CD14-positive monocyte (primary cell): ENCODE data around the gene CAMTA1. TPM values are rescaled to one million over a fixed set of nuclear protein-coding genes. Genes with fewer than 3 reads are reported as not detected.

ENCODE experiments used
- DNase-seq, 3 donors: peaks; one replicate each; pipeline ENCODE4 v3.0.0-alpha.2; 2011 to 2022
- H2AFZ ChIP-seq: 2 replicates; pipeline ENCODE4 v1.6.0; 2012; ENCODE audit warnings: mild to moderate bottlenecking, low read depth, low read length, inconsistent platforms; ENCODE audit not compliant: insufficient read depth, poor library complexity, severe bottlenecking
- H3K27ac ChIP-seq, 2 donors: 1 replicate in 1 of 2; 2 replicates in 1 of 2; pipeline ENCODE4 v1.5.1; 2012 to 2013; ENCODE audit warnings: low read length in 2 of 2, control low read depth in 1 of 2, inconsistent platforms in 1 of 2, low read depth in 1 of 2, mild to moderate bottlenecking in 1 of 2
- H3K27me3 ChIP-seq, 2 donors: one replicate each; pipeline versions ENCODE4 v1.6.0 to v1.6.1; 2011 to 2013; ENCODE audit warnings: low read length in 2 of 2; ENCODE audit not compliant: control insufficient read depth in 2 of 2, insufficient read depth in 2 of 2
- H3K36me3 ChIP-seq, 2 donors: replicated peaks in 1 of 2; 1 replicate in 1 of 2; 2 replicates in 1 of 2; pipeline versions ENCODE4 v1.5.1 to v1.6.1; 2012 to 2013; ENCODE audit warnings: low read length in 2 of 2, control low read depth in 1 of 2, inconsistent platforms in 1 of 2, mild to moderate bottlenecking in 1 of 2; ENCODE audit not compliant: insufficient read depth in 2 of 2, control insufficient read depth in 1 of 2
- H3K4me1 ChIP-seq, 2 donors: 1 replicate in 1 of 2; 2 replicates in 1 of 2; pipeline versions ENCODE4 v1.5.1 to v1.6.1; 2012 to 2013; ENCODE audit warnings: low read length in 2 of 2, control low read depth in 1 of 2, inconsistent platforms in 1 of 2, mild to moderate bottlenecking in 1 of 2, moderate library complexity in 1 of 2; ENCODE audit not compliant: insufficient read depth in 2 of 2, control insufficient read depth in 1 of 2
- H3K4me2 ChIP-seq: replicated peaks from 2 replicates; pipeline ENCODE3; 2012; ENCODE audit warnings: low read length, moderate library complexity, mild to moderate bottlenecking; ENCODE audit not compliant: poor library complexity, severe bottlenecking; ENCODE audit errors: extremely low read depth
- H3K4me3 ChIP-seq, 3 experiments: fragments of 200-600 bp in 1 of 3; sonication (generic) in 1 of 3; replicated peaks in 1 of 3; 1 replicate in 2 of 3; 2 replicates in 1 of 3; pipeline ENCODE4 v1.5.1; 2011 to 2013; ENCODE audit warnings: low read length in 3 of 3, mild to moderate bottlenecking in 3 of 3, control low read depth in 2 of 3, low read depth in 2 of 3, inconsistent platforms in 1 of 3, moderate library complexity in 1 of 3
- H3K79me2 ChIP-seq: 2 replicates; pipeline ENCODE4 v1.6.0; 2012; ENCODE audit warnings: mild to moderate bottlenecking, control low read depth, inconsistent platforms, low read length, moderate library complexity; ENCODE audit not compliant: insufficient read depth
- H3K9ac ChIP-seq: 2 replicates; pipeline ENCODE4 v1.6.0; 2017; ENCODE audit warnings: low read length, mild to moderate bottlenecking; ENCODE audit not compliant: insufficient read depth, poor library complexity, severe bottlenecking
- H3K9me3 ChIP-seq, 2 donors: replicated peaks in 1 of 2; 1 replicate in 1 of 2; 2 replicates in 1 of 2; pipeline versions ENCODE4 v1.5.1 to v1.6.1; 2012 to 2013; ENCODE audit warnings: low read length in 2 of 2, control low read depth in 1 of 2; ENCODE audit not compliant: control insufficient read depth in 1 of 2, insufficient read depth in 1 of 2
- H4K20me1 ChIP-seq: 2 replicates; pipeline ENCODE4 v1.6.0; 2012; ENCODE audit warnings: mild to moderate bottlenecking, low read length, control low read depth, moderate library complexity; ENCODE audit not compliant: insufficient read depth
- H3K27ac Mint-ChIP-seq, 7 donors: one replicate each; pipeline ENCODE4 v1.8.0; 2020; ENCODE audit warnings: mild to moderate bottlenecking in 7 of 7, mixed read lengths in 7 of 7, moderate library complexity in 6 of 7, inconsistent platforms in 2 of 7
- H3K27me3 Mint-ChIP-seq, 3 donors: one replicate each; pipeline ENCODE4 v1.8.0; 2021 to 2022; ENCODE audit warnings: low read depth in 3 of 3, mild to moderate bottlenecking in 3 of 3, mixed read lengths in 3 of 3, moderate library complexity in 3 of 3, inconsistent platforms in 1 of 3
- H3K36me3 Mint-ChIP-seq, 2 donors: one replicate each; pipeline ENCODE4 v1.8.0; 2020; ENCODE audit warnings: mixed read lengths in 2 of 2, inconsistent platforms in 1 of 2, mild to moderate bottlenecking in 1 of 2
- H3K4me1 Mint-ChIP-seq: one replicate; pipeline ENCODE4 v1.8.0; 2020; ENCODE audit warnings: mild to moderate bottlenecking, mixed read lengths
- H3K4me3 Mint-ChIP-seq, 2 donors: one replicate each; pipeline ENCODE4 v1.8.0; 2020; ENCODE audit warnings: mild to moderate bottlenecking in 2 of 2, mixed read lengths in 2 of 2, moderate library complexity in 1 of 2
- H3K9me3 Mint-ChIP-seq, 7 donors: one replicate each; pipeline ENCODE4 v1.8.0; 2020 to 2022; ENCODE audit warnings: mixed read lengths in 7 of 7, mild to moderate bottlenecking in 6 of 7, moderate library complexity in 6 of 7, inconsistent platforms in 2 of 7
- WGBS: methylation state at CpG from one replicate; pipeline ENCODE4 v1.1.5; 2013; ENCODE audit warnings: missing lambda C conversion rate; ENCODE audit not compliant: insufficient coverage; 5-methylcytosine and 5-hydroxymethylcytosine counted together
- intact Hi-C, 2 donors: fragments of 100-400 bp; cut with micrococcal nuclease; formaldehyde crosslinking; loops; one replicate each; pipeline versions ENCODE4 v1.15.0 to v1.15.1; 2023
- polyA plus RNA-seq, 3 donors: library from polyadenylated mRNA; depleted of rRNA in 1 of 3; unstranded in 2 of 3; stranded (reverse) in 1 of 3; fragments of 300-500 nt in 2 of 3; fragments of >200 nt in 1 of 3; fragmentation: Illumina TruSeq in 2 of 3; gene quantifications; 1 replicate in 2 of 3; 2 replicates in 1 of 3; pipeline ENCODE4 v1.2.3, GENCODE V29; 2012 to 2021
- TF ChIP-seq, protein P1 (sequence below): fragments of 200-600 bp; IDR thresholded peaks from one replicate; pipeline ENCODE4 v1.8.0; 2022; ENCODE audit warnings: antibody characterized with exemption, mild to moderate bottlenecking

Gene CAMTA1
- polyA plus RNA-seq, 3 donors, result 52.0 to 89.6 (median 78.3) TPM

- H3K4me1 ChIP-seq, result no peaks in the 10 kb centered on the region
- H3K9ac ChIP-seq, result no peak overlapping the region
- H3K4me2 ChIP-seq, result no peak overlapping the region
- intact Hi-C loops, result no loop called here
- no peaks in the 10 kb centered on the region for H3K36me3 ChIP-seq
- H3K27ac ChIP-seq, result no peak overlapping the region
- peaks cover 4 to 7% (median 5%) of the 10 kb centered on the region in 7 donors for H3K9me3 Mint-ChIP-seq
- no peak overlapping the region for H2AFZ ChIP-seq
- peaks cover 5 to 11% (median 9%) of the 10 kb centered on the region in 3 donors for H3K27me3 Mint-ChIP-seq
- H3K36me3 Mint-ChIP-seq, result peaks cover 0 to 3% of the 10 kb centered on the region in 2 donors
- no peaks in the 10 kb centered on the region for H3K79me2 ChIP-seq
- no peaks in the 10 kb centered on the region for H3K27me3 ChIP-seq
- H3K27ac Mint-ChIP-seq, result no peak overlapping the region
- H3K4me1 Mint-ChIP-seq, result peaks cover 4% of the 10 kb centered on the region
- H3K9me3 ChIP-seq, result peaks cover 2 to 4% of the 10 kb centered on the region in 2 donors
- DNase-seq, result no peak
- H3K4me3 Mint-ChIP-seq, result no peak overlapping the region
- no peaks in the 10 kb centered on the region for H4K20me1 ChIP-seq
- TF ChIP-seq, protein P1, sequence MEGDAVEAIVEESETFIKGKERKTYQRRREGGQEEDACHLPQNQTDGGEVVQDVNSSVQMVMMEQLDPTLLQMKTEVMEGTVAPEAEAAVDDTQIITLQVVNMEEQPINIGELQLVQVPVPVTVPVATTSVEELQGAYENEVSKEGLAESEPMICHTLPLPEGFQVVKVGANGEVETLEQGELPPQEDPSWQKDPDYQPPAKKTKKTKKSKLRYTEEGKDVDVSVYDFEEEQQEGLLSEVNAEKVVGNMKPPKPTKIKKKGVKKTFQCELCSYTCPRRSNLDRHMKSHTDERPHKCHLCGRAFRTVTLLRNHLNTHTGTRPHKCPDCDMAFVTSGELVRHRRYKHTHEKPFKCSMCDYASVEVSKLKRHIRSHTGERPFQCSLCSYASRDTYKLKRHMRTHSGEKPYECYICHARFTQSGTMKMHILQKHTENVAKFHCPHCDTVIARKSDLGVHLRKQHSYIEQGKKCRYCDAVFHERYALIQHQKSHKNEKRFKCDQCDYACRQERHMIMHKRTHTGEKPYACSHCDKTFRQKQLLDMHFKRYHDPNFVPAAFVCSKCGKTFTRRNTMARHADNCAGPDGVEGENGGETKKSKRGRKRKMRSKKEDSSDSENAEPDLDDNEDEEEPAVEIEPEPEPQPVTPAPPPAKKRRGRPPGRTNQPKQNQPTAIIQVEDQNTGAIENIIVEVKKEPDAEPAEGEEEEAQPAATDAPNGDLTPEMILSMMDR, result no peak
- H3K4me3 ChIP-seq, result no peak overlapping the region
- WGBS, result 86% methylated on average over 7 of the region's 7 CpGs
Measured at GRCh38 chr1:6771441-6771769, 13.8 kb upstream of the CAMTA1 start.

DNA sequence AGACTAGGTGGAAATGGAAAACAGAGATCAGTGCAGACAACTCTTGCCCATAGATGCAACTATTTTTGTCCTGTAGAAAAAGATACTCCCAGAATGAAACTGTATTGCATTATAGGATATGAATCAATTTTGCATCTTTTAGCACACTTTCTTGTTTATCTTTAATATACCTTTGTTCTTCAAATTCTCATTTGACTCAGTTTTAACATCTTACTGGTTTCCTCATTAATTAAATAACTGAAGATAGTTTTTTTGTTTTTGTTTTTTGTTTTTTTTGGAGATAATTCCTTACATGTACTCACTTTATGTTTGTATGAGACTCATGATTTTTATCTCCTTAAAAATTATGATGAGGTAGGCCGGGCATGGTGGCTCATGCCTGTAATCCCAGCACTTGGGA is 10.9 kb upstream of the CAMTA1 start:
- Histone ChIP-seq H2AFZ (no peak overlapping the region), H3K4me3 (no peak overlapping the region), H3K27ac (no peak overlapping the region), H4K20me1 (no peaks in the 10 kb centered on the region), H3K36me3 (no peaks in the 10 kb centered on the region), H3K9ac (no peak overlapping the region), H3K27me3 (no peaks in the 10 kb centered on the region), H3K4me2 (no peak overlapping the region), H3K79me2 (no peaks in the 10 kb centered on the region), H3K4me1 (peaks cover 5 to 10% of the 10 kb centered on the region in 2 donors), H3K9me3 (peaks cover 4 to 5% of the 10 kb centered on the region in 2 donors)
- WGBS, result no CpG with 5 or more reads among the region's 1 CpG
- Mint-ChIP-seq H3K4me3 (no peak overlapping the region), H3K4me1 (peaks cover 15% of the 10 kb centered on the region), H3K36me3 (peaks cover 0 to 3% of the 10 kb centered on the region in 2 donors), H3K9me3 (peaks cover 4 to 10% (median 9%) of the 10 kb centered on the region in 7 donors), H3K27me3 (peaks cover 2 to 13% (median 7%) of the 10 kb centered on the region in 3 donors), H3K27ac (no peak overlapping the region)
- TF ChIP-seq, protein P1, result no peak
- DNase-seq, result no peak
- intact Hi-C loops, result no loop called here
